C1 segment of cervical spinal cord (tissue), 14 donors: ENCODE data around the gene PRLR.
"Not testable (repeated sequence)": the region's sequence is repeated elsewhere in the genome, so short reads cannot be mapped to it uniquely, and the experiment has no call there.

Experiments used
- DNase-seq, 14 donors: peaks; one replicate each; lab custom pipeline; 2025; lab: John Stamatoyannopoulos, UW

PRLR gene

DNA sequence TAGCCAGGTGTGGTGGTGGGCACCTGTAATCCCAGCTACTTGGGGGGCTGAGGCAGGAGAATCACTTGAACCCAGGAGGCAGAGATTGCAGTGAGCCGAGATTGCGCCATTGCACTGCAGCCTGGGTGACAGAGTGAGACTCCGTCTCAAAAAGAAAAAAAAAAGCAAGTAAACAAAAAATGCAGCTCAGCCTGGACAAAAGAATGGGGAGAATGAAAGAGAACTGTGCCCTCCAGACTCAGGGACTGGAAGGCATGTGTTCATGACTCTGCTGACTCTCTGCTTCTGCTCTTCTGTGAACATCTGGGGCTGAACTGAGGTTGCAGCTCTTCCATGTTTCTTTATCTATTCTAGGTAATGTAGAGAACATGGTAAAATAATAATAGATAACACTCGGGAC, 194.4 kb downstream of the PRLR start:
- DNase-seq, result not testable (repeated sequence)

DNA sequence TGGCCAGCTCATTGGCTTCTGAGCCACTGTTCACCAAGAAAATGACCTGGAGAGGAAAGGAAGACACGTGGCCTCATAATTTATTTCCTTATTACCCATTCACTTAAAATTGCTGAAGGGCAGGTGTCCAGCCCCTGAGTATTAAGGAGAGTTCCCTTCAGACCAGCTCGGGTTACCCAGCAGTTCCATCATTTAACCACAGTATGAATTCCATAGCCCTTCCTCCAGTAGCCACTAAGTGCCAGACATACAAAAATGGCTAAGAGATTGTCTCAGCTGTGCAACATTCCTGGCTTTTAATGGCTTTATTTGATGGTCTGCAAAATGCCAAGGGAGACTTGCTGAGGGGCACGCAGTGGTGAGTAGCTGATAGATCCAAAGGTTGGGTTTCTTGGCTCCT, 195.0 kb downstream of the PRLR start:
- DNase-seq, result no peak

DNA sequence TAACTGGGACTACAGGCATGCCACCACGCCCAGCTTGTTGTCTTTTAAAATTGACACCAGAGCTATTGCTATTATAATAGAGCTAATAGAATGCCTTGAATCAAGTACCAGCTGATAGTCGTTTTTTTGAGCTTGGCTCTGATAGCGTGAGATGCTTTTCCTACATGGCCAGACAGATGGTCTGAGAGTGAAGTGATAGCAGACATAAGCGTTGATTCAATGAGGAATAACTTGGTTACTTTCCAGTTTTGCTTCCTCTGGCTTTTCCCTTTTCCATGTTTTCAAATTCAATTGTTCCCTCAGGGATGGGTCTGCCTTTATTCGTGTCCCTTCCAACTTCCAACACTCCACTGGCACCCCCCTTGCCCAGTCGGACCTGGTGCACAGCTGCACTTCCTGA, 197.9 kb downstream of the PRLR start:
- no peak for DNase-seq

DNA sequence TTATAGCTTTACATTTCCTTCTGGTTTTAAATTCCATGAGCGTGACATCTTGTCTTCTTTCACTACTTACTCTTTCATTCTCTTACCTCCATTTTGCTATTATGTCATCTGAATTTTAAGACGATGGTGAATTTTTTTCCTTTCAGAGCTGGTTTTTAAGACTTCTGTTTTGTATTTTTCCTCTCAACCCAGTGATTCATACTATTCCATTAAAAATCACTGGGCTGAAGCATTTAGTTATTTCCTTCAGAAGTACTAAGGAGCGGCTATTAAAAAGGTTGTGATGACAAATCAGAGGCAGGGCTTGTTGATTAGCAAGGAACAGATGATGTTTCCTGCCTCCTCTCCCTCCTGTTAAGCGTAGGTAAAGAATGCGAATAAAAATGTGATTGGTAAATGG, 199.0 kb downstream of the PRLR start:
- no peak for DNase-seq

GRCh38 chr5:35030426-35031100, 199.7 kb downstream of the PRLR start:
- DNase-seq, result no peak

GRCh38 chr5:35029333-35029732, 201.0 kb downstream of the PRLR start:
- DNase-seq, result no peak

DNA sequence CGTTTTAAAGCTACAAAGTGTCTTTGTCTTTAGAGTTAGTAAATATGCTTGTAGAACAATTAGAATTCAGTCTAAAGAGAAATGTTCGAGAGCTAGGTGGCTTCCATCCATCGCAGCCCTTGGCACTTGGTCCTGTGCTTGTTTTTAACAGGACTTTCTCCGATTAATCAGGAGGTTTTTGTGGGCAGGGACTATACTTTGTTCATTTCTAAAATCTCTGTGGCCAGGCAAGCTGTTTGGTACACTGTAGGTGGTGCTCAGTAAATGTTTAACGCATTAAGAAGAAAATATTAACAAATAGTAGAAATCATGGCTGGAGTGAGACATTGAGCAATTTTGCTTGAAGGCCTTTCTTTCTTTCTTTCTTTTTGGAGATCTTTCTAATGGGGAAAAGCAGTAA, 203.3 kb downstream of the PRLR start:
- no peak for DNase-seq

DNA sequence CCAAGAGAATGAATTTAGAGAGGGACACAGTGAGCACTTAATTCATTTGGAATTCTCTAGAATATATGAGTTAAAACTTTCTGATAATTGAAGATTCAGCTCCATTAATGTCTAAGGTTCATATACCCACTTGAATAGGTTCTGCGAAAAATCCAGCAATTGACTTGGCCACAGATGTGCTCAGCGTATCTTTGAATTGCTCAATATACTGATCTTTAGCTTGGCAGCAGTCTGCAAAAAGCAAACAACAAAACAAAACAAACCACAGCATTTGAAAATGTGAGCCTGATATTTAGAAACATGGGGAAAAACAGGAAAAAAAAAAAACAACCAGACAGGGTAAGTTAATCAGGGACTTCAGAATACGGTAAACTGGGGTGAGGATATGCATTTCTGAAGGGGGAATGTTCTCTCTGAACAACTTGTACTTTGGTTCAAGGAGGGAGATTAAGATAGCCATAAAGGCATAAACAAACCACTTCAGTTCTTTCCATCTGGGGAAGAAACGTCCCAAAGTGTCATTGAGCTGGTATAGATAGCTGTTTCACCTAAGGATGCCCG, 203.9 kb downstream of the PRLR start:
- DNase-seq, result no peak

DNA sequence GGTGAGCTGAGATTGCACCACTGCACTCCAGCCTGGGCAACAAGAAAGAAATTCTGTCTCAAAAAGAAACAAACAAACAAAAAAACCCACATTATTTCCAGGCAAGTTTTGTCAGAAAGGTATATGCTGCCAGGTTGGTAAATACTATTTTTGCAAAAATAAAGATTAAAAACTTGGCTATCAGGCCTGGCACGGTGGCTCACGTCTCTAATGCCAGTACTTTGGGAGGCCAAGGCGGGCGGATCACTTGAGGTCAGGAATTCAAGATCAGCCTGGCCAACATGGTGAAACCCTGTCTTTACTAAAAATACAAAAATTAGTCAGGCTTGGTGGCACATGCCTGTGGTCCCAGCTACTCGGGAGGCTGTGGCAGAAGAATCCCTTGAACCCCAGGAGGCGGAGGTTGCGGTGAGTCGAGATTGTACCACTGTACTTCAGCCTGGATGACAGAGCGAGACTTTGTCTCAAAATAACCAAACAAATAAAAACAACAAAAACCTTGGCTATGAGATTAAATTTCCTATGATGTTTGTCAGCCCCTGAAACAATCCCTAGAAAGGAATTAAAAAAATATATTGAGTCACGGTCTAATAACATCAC, 205.3 kb downstream of the PRLR start:
- no peak for DNase-seq

DNA sequence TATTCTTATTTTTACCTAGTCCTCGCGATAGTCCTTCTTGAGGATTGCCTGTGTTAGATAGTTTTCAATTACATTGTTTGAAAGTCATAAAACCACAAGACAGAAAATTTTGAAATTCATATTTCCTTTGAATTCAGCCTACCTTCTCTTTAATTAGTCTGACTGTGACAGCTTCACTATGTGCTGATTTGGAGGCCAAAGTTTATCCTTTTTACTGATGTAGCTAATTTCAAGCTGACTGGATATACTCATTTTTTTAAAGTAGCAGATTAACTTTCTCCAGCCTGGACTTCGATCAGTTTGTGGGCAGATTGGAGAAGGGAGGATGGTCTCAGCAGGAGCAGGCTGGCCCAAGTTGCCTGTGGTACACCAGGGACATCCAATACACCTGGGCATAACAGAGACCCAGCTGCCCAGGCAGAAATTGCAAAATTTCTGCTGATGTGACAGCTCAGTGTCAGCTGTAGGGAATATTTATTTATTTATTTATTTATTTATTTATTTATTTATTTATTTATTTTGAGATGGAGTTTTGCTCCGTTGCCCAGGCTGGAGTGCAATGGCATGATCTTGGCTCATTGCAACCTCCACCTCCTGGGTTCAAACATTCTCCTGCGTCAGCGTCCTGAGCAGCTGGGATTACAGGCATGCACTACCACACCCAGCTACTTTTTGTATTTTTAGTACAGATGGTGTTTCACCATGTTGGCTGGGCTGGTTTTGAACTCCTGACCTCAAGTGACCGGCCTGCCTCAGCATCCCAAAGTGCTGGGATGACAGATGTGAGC, 206.7 kb downstream of the PRLR start:
- DNase-seq, result no peak

DNA sequence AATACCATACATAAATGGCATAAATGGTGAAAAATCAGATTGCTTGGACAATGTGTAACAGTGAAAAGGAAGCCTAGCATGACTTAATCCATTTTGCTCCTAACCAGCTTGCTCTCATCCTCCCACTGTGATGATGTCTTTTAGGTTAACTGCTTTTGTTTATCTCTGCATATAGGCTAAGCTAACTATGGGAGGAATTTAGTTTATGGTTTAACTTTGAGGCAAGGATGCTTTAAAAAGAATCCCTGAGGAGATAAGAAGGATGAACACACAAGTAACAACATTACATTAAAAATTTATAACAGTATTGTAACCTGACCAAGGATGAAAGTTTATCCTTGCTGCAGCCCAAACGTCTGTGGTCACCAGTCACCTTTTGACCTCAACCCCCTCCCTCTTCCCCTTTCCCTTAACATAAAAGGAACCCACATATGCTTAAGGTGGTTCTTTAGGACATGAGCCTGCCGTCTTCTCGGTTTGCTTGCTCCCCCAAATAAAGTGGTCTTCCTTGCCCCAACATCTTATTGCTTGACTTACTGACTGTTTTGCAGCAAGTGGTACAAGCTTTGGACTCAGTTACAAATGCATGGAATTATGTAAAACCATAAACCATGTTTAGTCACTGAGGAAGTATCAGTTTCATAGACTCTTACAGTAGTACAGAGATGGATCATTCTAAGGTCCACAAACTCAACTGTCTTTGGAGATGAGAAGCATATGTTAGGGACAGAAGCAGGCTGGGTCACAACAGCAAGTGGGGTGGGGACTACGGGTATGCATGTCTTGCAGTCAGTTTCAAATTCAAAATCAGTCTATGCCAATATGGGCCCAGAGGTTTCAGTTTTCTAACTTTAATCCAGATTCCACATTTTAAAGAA, 213.9 kb downstream of the PRLR start:
- DNase-seq, result no peak

- DNase-seq, result no peak
Observed at GRCh38 chr5:35015063-35015462, 215.2 kb downstream of the PRLR start.

DNA sequence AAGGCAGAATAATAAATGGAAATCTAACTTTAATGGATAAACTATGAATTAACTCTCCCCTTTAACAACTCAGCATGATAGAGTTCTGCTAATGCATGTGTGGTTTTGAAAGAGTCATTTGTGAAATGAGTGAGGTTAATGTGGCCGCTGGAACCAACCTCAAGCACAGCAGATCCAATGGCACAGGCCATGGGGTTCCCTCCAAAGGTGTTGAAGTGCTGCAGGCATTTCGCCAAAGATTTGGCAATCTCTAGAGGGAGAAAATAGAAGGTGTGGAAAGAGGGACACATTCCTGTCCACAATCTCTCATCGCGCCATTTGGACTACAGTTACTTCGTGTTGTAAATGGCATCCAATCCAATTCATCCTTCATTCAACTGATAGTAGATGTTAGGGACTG, 217.5 kb downstream of the PRLR start:
- DNase-seq, result no peak

DNA sequence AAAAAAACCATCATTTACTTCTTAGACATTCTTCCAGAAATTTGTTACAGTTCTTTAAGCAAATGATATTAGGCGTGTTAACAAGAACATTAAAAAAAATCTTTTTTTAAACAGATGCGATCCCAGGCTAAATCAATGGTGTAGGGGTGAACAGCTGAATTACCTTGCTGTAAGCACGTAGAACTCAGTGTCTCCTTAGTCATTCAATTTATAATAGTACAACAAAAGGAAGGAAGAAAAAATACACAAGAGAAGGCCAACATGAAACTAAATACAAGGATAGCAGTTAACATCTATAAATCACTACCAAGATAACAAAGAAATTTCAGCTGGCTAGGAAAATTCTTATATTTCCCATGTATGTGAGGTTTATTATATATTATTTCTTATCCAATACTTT, 217.9 kb downstream of the PRLR start:
- DNase-seq, result no peak

DNA sequence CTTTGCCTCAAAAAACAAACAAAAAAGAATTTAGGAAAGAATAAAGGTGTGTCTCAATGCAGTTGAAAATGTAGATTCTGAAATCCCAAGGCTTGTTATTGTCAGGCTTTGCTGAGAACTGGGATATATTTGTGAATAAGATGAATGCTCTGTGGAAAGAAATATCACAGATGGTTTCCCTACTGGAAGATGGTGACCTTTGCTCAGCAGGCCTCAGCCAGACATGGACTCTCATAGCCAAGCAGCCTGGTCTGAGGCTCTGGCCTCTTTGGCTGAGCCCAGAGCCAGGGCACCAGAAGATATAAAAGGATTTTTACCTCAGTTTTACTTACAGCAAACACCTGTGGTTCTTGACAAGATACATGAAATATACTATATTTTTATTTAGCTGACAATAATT, 219.6 kb downstream of the PRLR start:
- peak in 1 of 14 donors; percentile 37 for DNase-seq

GRCh38 chr5:35009657-35010056, 220.6 kb downstream of the PRLR start:
- DNase-seq, result no peak

- DNase-seq, result no peak
Observed at GRCh38 chr5:35009019-35009418, 221.3 kb downstream of the PRLR start.

DNA sequence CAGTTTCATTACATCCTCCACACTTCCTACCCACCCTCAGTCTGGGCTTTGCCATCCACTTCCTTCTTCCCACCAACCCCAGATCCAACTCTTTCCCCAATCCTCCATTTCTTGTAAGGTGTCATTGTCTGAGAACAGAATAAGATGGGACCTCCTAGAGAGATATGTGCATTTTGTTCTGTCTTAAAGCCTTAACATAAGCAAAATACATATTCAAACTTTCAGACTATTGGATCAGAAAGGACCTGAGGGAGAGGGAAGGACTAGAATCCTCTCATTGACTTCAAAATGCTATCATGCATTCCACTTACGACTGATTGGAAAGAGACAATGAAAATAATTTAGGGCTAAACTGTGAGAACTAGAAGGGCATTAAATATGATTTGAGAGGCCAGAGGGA, 225.5 kb downstream of the PRLR start:
- no peak for DNase-seq

- DNase-seq, result no peak
Observed at GRCh38 chr5:35004200-35004599, 226.1 kb downstream of the PRLR start.

- peak in 9 of 14 donors; percentile 1 to 47 (median 15) for DNase-seq
Observed at GRCh38 chr5:35003018-35003957, 227.0 kb downstream of the PRLR start.
